Measurements from ENCODE around the gene BDKRB1.

BDKRB1 gene

GRCh38 chr14:96246539-96246847, 9.5 kb upstream of the BDKRB1 start:
- CTCF ChIA-PET = no interaction called here
- POLR2A ChIA-PET = no interaction called here
- TF ChIP-seq CTCF (IDR thresholded peaks at IDR 0.05; ENCODE audit: control extremely low read depth, extremely low read depth, low read depth, missing control alignments) = no peak
- no peak for DNase-seq (ENCODE audit: extremely low spot score)

GRCh38 chr14:96247031-96247430, 9.0 kb upstream of the BDKRB1 start:
- no peak for TF ChIP-seq CTCF (IDR thresholded peaks at IDR 0.05; ENCODE audit: control extremely low read depth, extremely low read depth, low read depth, missing control alignments)
- ChIA-PET POLR2A (no interaction called here), CTCF (no interaction called here)
- no peak for DNase-seq (ENCODE audit: extremely low spot score)

- no peak for DNase-seq (ENCODE audit: extremely low spot score)
- ChIA-PET POLR2A (no interaction called here), CTCF (no interaction called here)
- TF ChIP-seq CTCF (IDR thresholded peaks at IDR 0.05; ENCODE audit: control extremely low read depth, extremely low read depth, low read depth, missing control alignments) = no peak
Measured at GRCh38 chr14:96249029-96249428, 7.0 kb upstream of the BDKRB1 start.

- no peak for TF ChIP-seq CTCF (IDR thresholded peaks at IDR 0.05; ENCODE audit: control extremely low read depth, extremely low read depth, low read depth, missing control alignments)
- POLR2A ChIA-PET = no interaction called here
- DNase-seq (ENCODE audit: extremely low spot score) = no peak
- CTCF ChIA-PET = interaction anchor here (1.0 to 1.5 kb wide), 3 partner anchors 11 to 26 kb away, joined by 3 read pairs; no protein-coding TSS in a partner anchor
Measured at GRCh38 chr14:96250485-96250884, 5.5 kb upstream of the BDKRB1 start.

GRCh38 chr14:96251656-96252155, 4.3 kb upstream of the BDKRB1 start:
- POLR2A ChIA-PET = no interaction called here

GRCh38 chr14:96252323-96252998, 3.5 kb upstream of the BDKRB1 start:
- no peak for TF ChIP-seq CTCF (IDR thresholded peaks at IDR 0.05; ENCODE audit: control extremely low read depth, extremely low read depth, low read depth, missing control alignments)
- CTCF ChIA-PET = interaction anchor here (0.9 to 2.3 kb wide), 4 partner anchors 9 to 112 kb away, joined by 3 to 7 read pairs (median 4); no protein-coding TSS in a partner anchor
- no peak for DNase-seq (ENCODE audit: extremely low spot score)
- POLR2A ChIA-PET = no interaction called here

More at GRCh38 chr14:96251656-96252155, 4.3 kb upstream of the BDKRB1 start:
- TF ChIP-seq CTCF (IDR thresholded peaks at IDR 0.05; ENCODE audit: control extremely low read depth, extremely low read depth, low read depth, missing control alignments) = no peak
- no peak for DNase-seq (ENCODE audit: extremely low spot score)
- CTCF ChIA-PET = interaction anchor here (0.9 to 2.3 kb wide), 5 partner anchors 10 to 111 kb away, joined by 3 to 7 read pairs (median 3); no protein-coding TSS in a partner anchor

Data from GM10248 (cell line).